ENCODE results near the gene IFI16. TPM values are rescaled to one million over a fixed set of nuclear protein-coding genes. Genes with fewer than 3 reads are reported as not detected.

Gene IFI16
- total RNA-seq, 1 experiment from 2014 or later = 2.9 TPM

DNA sequence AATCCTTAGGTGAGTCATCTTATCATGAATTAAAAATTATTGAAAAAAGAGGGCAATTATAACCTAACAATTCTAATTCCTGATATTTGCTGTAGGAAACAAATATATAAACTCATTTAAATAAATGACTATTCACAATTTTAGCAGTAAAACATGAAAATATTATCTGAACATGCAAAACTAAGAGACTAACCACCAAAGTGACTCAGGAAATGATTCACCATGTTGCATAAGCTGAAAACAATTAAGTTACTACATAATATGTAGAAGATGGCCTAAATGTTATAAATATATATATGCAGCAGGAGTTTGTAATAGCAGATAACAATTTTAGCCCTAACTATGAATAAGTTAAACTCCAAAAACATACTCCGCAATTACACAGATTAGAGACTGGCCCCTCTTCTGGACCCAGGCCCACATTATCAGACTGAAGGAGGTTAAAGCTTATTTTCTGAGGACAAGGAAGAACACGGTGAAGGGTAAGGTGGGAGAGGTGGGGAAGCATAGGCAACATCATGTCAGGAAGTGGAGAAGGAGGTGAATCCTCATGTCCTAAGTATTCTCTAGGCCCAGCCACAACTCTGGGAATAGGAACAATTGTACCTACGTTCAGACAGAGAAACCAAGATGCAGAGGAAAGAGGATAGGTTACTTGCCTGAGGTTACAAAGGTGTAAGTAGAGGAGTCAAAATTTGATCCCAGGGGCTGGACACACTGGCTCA, 82.5 kb downstream of the IFI16 start:
- Histone ChIP-seq H3K18ac (ENCODE audit: insufficient read length, low read depth, low read length) (no peak overlapping the region), H3K9ac (ENCODE audit: extremely low read depth, insufficient read length, low read length) (no peak overlapping the region), H4K20me1 (ENCODE audit: control insufficient read depth, insufficient read depth, insufficient read length) (no peaks in the 10 kb centered on the region), H3K4me1 (ENCODE audit: insufficient read depth, low read length) (no peaks in the 10 kb centered on the region), H4K5ac (ENCODE audit: insufficient read length, low read depth, low read length) (no peak overlapping the region), H3K56ac (ENCODE audit: insufficient read length, low read depth, low read length) (no peak overlapping the region), H2BK20ac (ENCODE audit: low read depth, low read length, poor library complexity, severe bottlenecking) (no peak overlapping the region), H3K27ac (ENCODE audit: insufficient read length, low read depth, low read length) (no peak overlapping the region), H2BK120ac (ENCODE audit: low read depth, low read length, poor library complexity, severe bottlenecking) (no peak overlapping the region), H4K8ac (replicated peaks; ENCODE audit: insufficient read length, low read depth, low read length) (no peak overlapping the region), H3K79me2 (ENCODE audit: insufficient read depth, low read length) (no peaks in the 10 kb centered on the region), H2AFZ (ENCODE audit: low read length) (no peak overlapping the region), H3K23ac (ENCODE audit: insufficient read length, low read depth, low read length) (no peak overlapping the region), H3K27me3 (ENCODE audit: insufficient read depth, low read length) (no peaks in the 10 kb centered on the region), H3K14ac (ENCODE audit: insufficient read depth, low read length) (no peak overlapping the region), H3T11ph (ENCODE audit: low read length) (no peak overlapping the region), H3K79me1 (ENCODE audit: insufficient read depth, low read depth, low read length, poor library complexity, severe bottlenecking) (no peaks in the 10 kb centered on the region), H3K23me2 (ENCODE audit: insufficient read length, low read depth, low read length, poor library complexity, severe bottlenecking) (no peaks in the 10 kb centered on the region), H4K91ac (ENCODE audit: insufficient read length, low read depth, low read length) (no peak overlapping the region), H3K9me3 (ENCODE audit: control insufficient read depth, low read depth, low read length) (no peaks in the 10 kb centered on the region), H2BK12ac (ENCODE audit: insufficient read length, low read depth, low read length) (no peak overlapping the region), H3K4me2 (ENCODE audit: insufficient read depth, insufficient read length, low read length) (no peak overlapping the region), H2BK15ac (ENCODE audit: low read depth, low read length) (no peak overlapping the region), H3K4ac (ENCODE audit: low read depth, low read length) (no peak overlapping the region), H2AK5ac (ENCODE audit: insufficient read length, low read length) (no peak overlapping the region), H2BK5ac (ENCODE audit: insufficient read length, low read length) (no peak overlapping the region)
- H3K36me3 Mint-ChIP-seq (ENCODE audit: insufficient read depth in 1 of 3, low read depth in 3 of 3) = no peaks in the 10 kb centered on the region
- DNase-seq = no peak
- no peaks in the 10 kb centered on the region for H3K27me3 Mint-ChIP-seq (ENCODE audit: low read depth)
- no peak overlapping the region for H3K27ac Mint-ChIP-seq
- TF ChIP-seq CTCF (conservative IDR thresholded peaks at IDR 0.05) = no peak
- WGBS (ENCODE audit: extremely low coverage, insufficient read length, low lambda C conversion rate) = no CpG with 5 or more reads among the region's 3 CpGs
- no peak overlapping the region for H3K4me3 Mint-ChIP-seq
- H3K4me1 Mint-ChIP-seq = no peaks in the 10 kb centered on the region
- H3K9me3 Mint-ChIP-seq = no peaks in the 10 kb centered on the region
